Measurements from ENCODE around the gene SMIM43.
A peak's percentile ranks its signal among the peaks of the same experiment; 100 is the strongest.

SMIM43 gene

GRCh38 chr4:121791481-121791880 is 26.5 kb upstream of the SMIM43 start:
- DNase-seq (ENCODE audit: extremely low spot score), result no peak
- no peak for TF ChIP-seq CTCF (IDR thresholded peaks at IDR 0.05; ENCODE audit: control extremely low read depth, extremely low read depth, low read depth, missing control alignments)
- ChIA-PET CTCF (interaction anchor here (1.2 kb wide), 1 partner anchor 10 kb away, joined by 3 read pairs; no protein-coding TSS in a partner anchor), POLR2A (interaction anchor here (1.0 kb wide), 1 partner anchor 95 kb away, joined by 3 read pairs; the partner anchor contains the start of gene ANXA5)

- DNase-seq (ENCODE audit: extremely low spot score), result no peak
- no peak for TF ChIP-seq CTCF (IDR thresholded peaks at IDR 0.05; ENCODE audit: control extremely low read depth, extremely low read depth, low read depth, missing control alignments)
- ChIA-PET POLR2A (interaction anchor here (1.0 kb wide), 1 partner anchor 94 kb away, joined by 3 read pairs; the partner anchor contains the start of gene ANXA5), CTCF (interaction anchor here (1.2 to 1.4 kb wide), 3 partner anchors 9 to 54 kb away, joined by 3 to 4 read pairs (median 3); no protein-coding TSS in a partner anchor)
These were observed 26.0 kb upstream of the SMIM43 start for GRCh38 chr4:121790976-121791375.

GRCh38 chr4:121789960-121790829 is 25.2 kb upstream of the SMIM43 start:
- ChIA-PET POLR2A (no interaction called here), CTCF (interaction anchor here (1.1 to 1.4 kb wide), 3 partner anchors 9 to 110 kb away, joined by 3 to 4 read pairs (median 3); no protein-coding TSS in a partner anchor)
- DNase-seq (ENCODE audit: extremely low spot score), result no peak
- TF ChIP-seq CTCF (IDR thresholded peaks at IDR 0.05; ENCODE audit: control extremely low read depth, extremely low read depth, low read depth, missing control alignments), result no peak

GRCh38 chr4:121789455-121789854 is 24.5 kb upstream of the SMIM43 start:
- DNase-seq (ENCODE audit: extremely low spot score), result no peak
- TF ChIP-seq CTCF (IDR thresholded peaks at IDR 0.05; ENCODE audit: control extremely low read depth, extremely low read depth, low read depth, missing control alignments), result no peak
- ChIA-PET POLR2A (no interaction called here), CTCF (interaction anchor here (1.1 to 1.4 kb wide), 3 partner anchors 8 to 111 kb away, joined by 3 to 4 read pairs (median 3); no protein-coding TSS in a partner anchor)

GRCh38 chr4:121788896-121789295 is 23.9 kb upstream of the SMIM43 start:
- ChIA-PET CTCF (no interaction called here), POLR2A (interaction anchor here (0.6 kb wide), 1 partner anchor 14 kb away, joined by 5 read pairs; no protein-coding TSS in a partner anchor)
- peak; percentile 43 for DNase-seq (ENCODE audit: extremely low spot score)
- no peak for TF ChIP-seq CTCF (IDR thresholded peaks at IDR 0.05; ENCODE audit: control extremely low read depth, extremely low read depth, low read depth, missing control alignments)

- DNase-seq (ENCODE audit: extremely low spot score), result no peak
- ChIA-PET POLR2A (no interaction called here), CTCF (interaction anchor here (0.8 to 1.7 kb wide), 3 partner anchors 8 to 13 kb away, joined by 3 to 4 read pairs (median 3); no protein-coding TSS in a partner anchor)
These were observed 21.3 kb upstream of the SMIM43 start for GRCh38 chr4:121786221-121786620.

More at GRCh38 chr4:121786221-121786620, 21.3 kb upstream of the SMIM43 start:
- TF ChIP-seq CTCF (IDR thresholded peaks at IDR 0.05; ENCODE audit: control extremely low read depth, extremely low read depth, low read depth, missing control alignments), result no peak
